WTC11 (cell line): ENCODE results near the gene SLC26A8. TPM values are rescaled to one million over a fixed set of nuclear protein-coding genes. Genes with fewer than 3 reads are reported as not detected.

Experiments used
- ATAC-seq: fragments of 200-7000 bp; cut with Tn5 transposase; 2 replicates; pipeline ENCODE4 v1.10.0; 2021; ENCODE audit warnings: mild to moderate bottlenecking, moderate library complexity
- CTCF ChIA-PET: fragments of 300-600 bp; sonication (Branson Sonifier 250); formaldehyde crosslinking; loops from one replicate; lab custom pipeline; 2021; ENCODE audit warnings: antibody characterized with exemption; lab: Charles Lee
- POLR2A ChIA-PET: fragments of 350-600 bp; sonication (Branson Sonifier 250); formaldehyde crosslinking; loops from one replicate; lab custom pipeline; 2021; ENCODE audit warnings: antibody characterized with exemption; lab: Charles Lee
- DNase-seq: peaks from one replicate; pipeline ENCODE4 v3.0.0; 2021; ENCODE audit warnings: low spot score
- H3K27ac Mint-ChIP-seq: 2 replicates; pipeline ENCODE4 v1.8.0; 2021; ENCODE audit warnings: mixed read lengths
- H3K27me3 Mint-ChIP-seq: 2 replicates; pipeline ENCODE4 v1.8.0; 2021; ENCODE audit warnings: low read depth, mild to moderate bottlenecking, moderate library complexity, mixed read lengths
- H3K36me3 Mint-ChIP-seq: 2 replicates; pipeline ENCODE4 v1.8.0; 2021; ENCODE audit warnings: mixed read lengths
- H3K4me1 Mint-ChIP-seq: 2 replicates; pipeline ENCODE4 v1.8.0; 2022; ENCODE audit warnings: mixed read lengths
- H3K4me3 Mint-ChIP-seq: 2 replicates; pipeline ENCODE4 v1.8.0; 2021; ENCODE audit warnings: mild to moderate bottlenecking, moderate library complexity, mixed read lengths
- H3K9me3 Mint-ChIP-seq: 2 replicates; pipeline ENCODE4 v1.8.0; 2021; ENCODE audit warnings: mixed read lengths
- ELF4 ChIP-seq: sonication (generic); formaldehyde crosslinking; IDR thresholded peaks from 2 replicates; pipeline ENCODE4 v1.8.1; 2022; ENCODE audit warnings: low read depth, mild to moderate bottlenecking, moderate library complexity, missing genetic modification reagents
- ESRRA ChIP-seq: sonication (generic); formaldehyde crosslinking; IDR thresholded peaks from 2 replicates; pipeline ENCODE4 v1.8.1; 2022; ENCODE audit warnings: mild to moderate bottlenecking, missing genetic modification reagents, borderline replicate concordance
- FOXJ3 ChIP-seq: sonication (generic); formaldehyde crosslinking; IDR thresholded peaks from 2 replicates; pipeline ENCODE4 v1.9.0; 2021; ENCODE audit warnings: missing genetic modification reagents, mild to moderate bottlenecking, borderline replicate concordance
- FOXK1 ChIP-seq: sonication (generic); formaldehyde crosslinking; IDR thresholded peaks from 2 replicates; pipeline ENCODE4 v1.8.0; 2022; ENCODE audit warnings: mild to moderate bottlenecking, moderate library complexity, missing genetic modification reagents
- FOXP1 ChIP-seq: sonication (generic); formaldehyde crosslinking; IDR thresholded peaks from 2 replicates; pipeline ENCODE4 v1.8.0; 2022; ENCODE audit warnings: missing genetic modification reagents, mild to moderate bottlenecking, moderate library complexity, borderline replicate concordance
- GABPB1 ChIP-seq: sonication (generic); formaldehyde crosslinking; IDR thresholded peaks from 2 replicates; pipeline ENCODE4 v1.8.1; 2023; ENCODE audit warnings: mild to moderate bottlenecking, missing genetic modification reagents
- HMGA2 ChIP-seq: fragments of 250-450 bp; sonication (Bioruptor Pico); IDR thresholded peaks from 2 replicates; pipeline ENCODE4 v1.4.0; 2021; ENCODE audit warnings: mild to moderate bottlenecking, moderate library complexity
- MXD4 ChIP-seq: fragments of 250-450 bp; sonication (Bioruptor Pico); IDR thresholded peaks from 2 replicates; pipeline ENCODE4 v1.8.0; 2021; ENCODE audit warnings: mild to moderate bottlenecking, moderate library complexity, borderline replicate concordance
- NFATC4 ChIP-seq: fragments of 250-450 bp; sonication (Bioruptor Pico); IDR thresholded peaks from 2 replicates; pipeline ENCODE4 v1.9.0; 2021; ENCODE audit warnings: mild to moderate bottlenecking
- NFYB ChIP-seq: sonication (generic); formaldehyde crosslinking; conservative IDR thresholded peaks from 2 replicates; pipeline ENCODE4 v1.8.0; 2022; ENCODE audit warnings: low read depth, missing genetic modification reagents
- SMAD4 ChIP-seq: sonication (generic); formaldehyde crosslinking; IDR thresholded peaks from 2 replicates; pipeline ENCODE4 v1.8.0; 2022; ENCODE audit warnings: mild to moderate bottlenecking, missing genetic modification reagents
- TCF7 ChIP-seq: sonication (generic); formaldehyde crosslinking; IDR thresholded peaks from 2 replicates; pipeline ENCODE4 v1.8.0; 2022; ENCODE audit warnings: mild to moderate bottlenecking, low read depth, missing genetic modification reagents, moderate library complexity
- ZNF121 ChIP-seq: sonication (generic); formaldehyde crosslinking; IDR thresholded peaks from 2 replicates; pipeline ENCODE4 v1.8.0; 2023; ENCODE audit warnings: missing genetic modification reagents
- ZNF263 ChIP-seq: sonication (generic); formaldehyde crosslinking; IDR thresholded peaks from 2 replicates; pipeline ENCODE4 v1.8.1; 2022; ENCODE audit warnings: low read depth, mild to moderate bottlenecking, moderate library complexity, missing genetic modification reagents
- ZNF396 ChIP-seq: fragments of 250-450 bp; sonication (Bioruptor Pico); IDR thresholded peaks from 2 replicates; pipeline ENCODE4 v1.8.0; 2021; ENCODE audit warnings: mild to moderate bottlenecking, moderate library complexity, borderline replicate concordance
- ZNF423 ChIP-seq: fragments of 250-450 bp; sonication (Bioruptor Pico); IDR thresholded peaks from 2 replicates; pipeline ENCODE4 v2.1.2; 2022; ENCODE audit warnings: mild to moderate bottlenecking, moderate library complexity
- total RNA-seq: library from RNA; stranded (reverse); gene quantifications from 3 replicates; pipeline ENCODE4 v1.2.3, GENCODE V29; 2021
- TF ChIP-seq, protein P1 (sequence below): sonication (generic); formaldehyde crosslinking; IDR thresholded peaks from 2 replicates; pipeline ENCODE4 v1.8.0; 2022; ENCODE audit warnings: mild to moderate bottlenecking, missing genetic modification reagents
- TF ChIP-seq, protein P2 (sequence below): sonication (generic); formaldehyde crosslinking; IDR thresholded peaks from 2 replicates; pipeline ENCODE4 v1.8.1; 2022; ENCODE audit warnings: mild to moderate bottlenecking, missing genetic modification reagents, moderate library complexity, borderline replicate concordance
- TF ChIP-seq, protein P3 (sequence below): sonication (generic); formaldehyde crosslinking; IDR thresholded peaks from 2 replicates; pipeline ENCODE4 v1.8.0; 2023; ENCODE audit warnings: missing genetic modification reagents, mild to moderate bottlenecking, borderline replicate concordance
- TF ChIP-seq, protein P4 (sequence below): sonication (generic); formaldehyde crosslinking; IDR thresholded peaks from 2 replicates; pipeline ENCODE4 v1.8.1; 2023; ENCODE audit warnings: mild to moderate bottlenecking, missing genetic modification reagents, moderate library complexity

SLC26A8 gene
- total RNA-seq, 1 experiment from 2014 or later = 0.50 TPM

DNA sequence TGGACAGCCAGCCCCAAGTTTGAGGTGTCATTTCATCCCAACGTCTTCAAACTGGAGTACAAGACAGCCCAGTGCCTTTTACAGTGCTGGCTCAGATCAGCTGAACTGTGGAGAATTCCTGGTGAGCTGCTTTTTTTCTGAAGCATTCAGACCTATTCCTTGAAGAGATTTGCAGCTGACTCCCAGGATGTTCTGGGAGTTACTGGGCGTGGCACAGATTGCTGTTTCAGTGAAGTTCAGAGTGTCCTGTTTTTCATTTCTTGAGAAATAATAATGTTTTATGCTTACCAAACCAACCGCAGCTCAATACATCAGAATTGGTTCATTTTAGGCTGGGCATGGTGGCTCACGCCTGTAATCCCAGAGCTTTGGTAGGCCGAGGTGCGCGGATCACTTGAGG, 70.1 kb downstream of the SLC26A8 start:
- no peak overlapping the region for H3K4me3 Mint-ChIP-seq
- H3K4me1 Mint-ChIP-seq = peaks cover 9% of the 10 kb centered on the region
- H3K9me3 Mint-ChIP-seq = no peaks in the 10 kb centered on the region
- no peaks in the 10 kb centered on the region for H3K27me3 Mint-ChIP-seq
- CTCF ChIA-PET = interaction anchor here (1.1 to 1.8 kb wide), 3 partner anchors 15 to 431 kb away, joined by 3 to 6 read pairs (median 3); no protein-coding TSS in a partner anchor
- POLR2A ChIA-PET = no interaction called here
- no peak for DNase-seq
- no peak overlapping the region for H3K27ac Mint-ChIP-seq
- H3K36me3 Mint-ChIP-seq = no peaks in the 10 kb centered on the region
- no peak for TF ChIP-seq GABPB1 (CRISPR knock-in tag)
- TF ChIP-seq ZNF263 (CRISPR knock-in tag) = no peak
- no peak for TF ChIP-seq FOXK1 (CRISPR knock-in tag)
- TF ChIP-seq FOXP1 (CRISPR knock-in tag) = no peak
- no peak for TF ChIP-seq NFYB (CRISPR knock-in tag)
- no peak for TF ChIP-seq SMAD4
- TF ChIP-seq ESRRA (CRISPR knock-in tag) = no peak
- TF ChIP-seq, protein P1, sequence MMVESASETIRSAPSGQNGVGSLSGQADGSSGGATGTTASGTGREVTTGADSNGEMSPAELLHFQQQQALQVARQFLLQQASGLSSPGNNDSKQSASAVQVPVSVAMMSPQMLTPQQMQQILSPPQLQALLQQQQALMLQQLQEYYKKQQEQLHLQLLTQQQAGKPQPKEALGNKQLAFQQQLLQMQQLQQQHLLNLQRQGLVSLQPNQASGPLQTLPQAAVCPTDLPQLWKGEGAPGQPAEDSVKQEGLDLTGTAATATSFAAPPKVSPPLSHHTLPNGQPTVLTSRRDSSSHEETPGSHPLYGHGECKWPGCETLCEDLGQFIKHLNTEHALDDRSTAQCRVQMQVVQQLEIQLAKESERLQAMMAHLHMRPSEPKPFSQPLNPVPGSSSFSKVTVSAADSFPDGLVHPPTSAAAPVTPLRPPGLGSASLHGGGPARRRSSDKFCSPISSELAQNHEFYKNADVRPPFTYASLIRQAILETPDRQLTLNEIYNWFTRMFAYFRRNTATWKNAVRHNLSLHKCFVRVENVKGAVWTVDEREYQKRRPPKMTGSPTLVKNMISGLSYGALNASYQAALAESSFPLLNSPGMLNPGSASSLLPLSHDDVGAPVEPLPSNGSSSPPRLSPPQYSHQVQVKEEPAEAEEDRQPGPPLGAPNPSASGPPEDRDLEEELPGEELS (CRISPR knock-in tag) = no peak
- no peak for TF ChIP-seq ELF4 (CRISPR knock-in tag)
- no peak for TF ChIP-seq ZNF396 (CRISPR knock-in tag)
- TF ChIP-seq, protein P2, sequence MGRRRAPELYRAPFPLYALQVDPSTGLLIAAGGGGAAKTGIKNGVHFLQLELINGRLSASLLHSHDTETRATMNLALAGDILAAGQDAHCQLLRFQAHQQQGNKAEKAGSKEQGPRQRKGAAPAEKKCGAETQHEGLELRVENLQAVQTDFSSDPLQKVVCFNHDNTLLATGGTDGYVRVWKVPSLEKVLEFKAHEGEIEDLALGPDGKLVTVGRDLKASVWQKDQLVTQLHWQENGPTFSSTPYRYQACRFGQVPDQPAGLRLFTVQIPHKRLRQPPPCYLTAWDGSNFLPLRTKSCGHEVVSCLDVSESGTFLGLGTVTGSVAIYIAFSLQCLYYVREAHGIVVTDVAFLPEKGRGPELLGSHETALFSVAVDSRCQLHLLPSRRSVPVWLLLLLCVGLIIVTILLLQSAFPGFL (CRISPR knock-in tag) = no peak
- TF ChIP-seq, protein P3, sequence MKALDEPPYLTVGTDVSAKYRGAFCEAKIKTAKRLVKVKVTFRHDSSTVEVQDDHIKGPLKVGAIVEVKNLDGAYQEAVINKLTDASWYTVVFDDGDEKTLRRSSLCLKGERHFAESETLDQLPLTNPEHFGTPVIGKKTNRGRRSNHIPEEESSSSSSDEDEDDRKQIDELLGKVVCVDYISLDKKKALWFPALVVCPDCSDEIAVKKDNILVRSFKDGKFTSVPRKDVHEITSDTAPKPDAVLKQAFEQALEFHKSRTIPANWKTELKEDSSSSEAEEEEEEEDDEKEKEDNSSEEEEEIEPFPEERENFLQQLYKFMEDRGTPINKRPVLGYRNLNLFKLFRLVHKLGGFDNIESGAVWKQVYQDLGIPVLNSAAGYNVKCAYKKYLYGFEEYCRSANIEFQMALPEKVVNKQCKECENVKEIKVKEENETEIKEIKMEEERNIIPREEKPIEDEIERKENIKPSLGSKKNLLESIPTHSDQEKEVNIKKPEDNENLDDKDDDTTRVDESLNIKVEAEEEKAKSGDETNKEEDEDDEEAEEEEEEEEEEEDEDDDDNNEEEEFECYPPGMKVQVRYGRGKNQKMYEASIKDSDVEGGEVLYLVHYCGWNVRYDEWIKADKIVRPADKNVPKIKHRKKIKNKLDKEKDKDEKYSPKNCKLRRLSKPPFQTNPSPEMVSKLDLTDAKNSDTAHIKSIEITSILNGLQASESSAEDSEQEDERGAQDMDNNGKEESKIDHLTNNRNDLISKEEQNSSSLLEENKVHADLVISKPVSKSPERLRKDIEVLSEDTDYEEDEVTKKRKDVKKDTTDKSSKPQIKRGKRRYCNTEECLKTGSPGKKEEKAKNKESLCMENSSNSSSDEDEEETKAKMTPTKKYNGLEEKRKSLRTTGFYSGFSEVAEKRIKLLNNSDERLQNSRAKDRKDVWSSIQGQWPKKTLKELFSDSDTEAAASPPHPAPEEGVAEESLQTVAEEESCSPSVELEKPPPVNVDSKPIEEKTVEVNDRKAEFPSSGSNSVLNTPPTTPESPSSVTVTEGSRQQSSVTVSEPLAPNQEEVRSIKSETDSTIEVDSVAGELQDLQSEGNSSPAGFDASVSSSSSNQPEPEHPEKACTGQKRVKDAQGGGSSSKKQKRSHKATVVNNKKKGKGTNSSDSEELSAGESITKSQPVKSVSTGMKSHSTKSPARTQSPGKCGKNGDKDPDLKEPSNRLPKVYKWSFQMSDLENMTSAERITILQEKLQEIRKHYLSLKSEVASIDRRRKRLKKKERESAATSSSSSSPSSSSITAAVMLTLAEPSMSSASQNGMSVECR (CRISPR knock-in tag) = no peak
- TF ChIP-seq MXD4 (CRISPR knock-in tag) = no peak
- no peak for TF ChIP-seq ZNF121
- no peak for TF ChIP-seq NFATC4
- no peak for TF ChIP-seq TCF7 (CRISPR knock-in tag)
- TF ChIP-seq ZNF423 = no peak
- TF ChIP-seq FOXJ3 (CRISPR knock-in tag) = no peak
- TF ChIP-seq, protein P4, sequence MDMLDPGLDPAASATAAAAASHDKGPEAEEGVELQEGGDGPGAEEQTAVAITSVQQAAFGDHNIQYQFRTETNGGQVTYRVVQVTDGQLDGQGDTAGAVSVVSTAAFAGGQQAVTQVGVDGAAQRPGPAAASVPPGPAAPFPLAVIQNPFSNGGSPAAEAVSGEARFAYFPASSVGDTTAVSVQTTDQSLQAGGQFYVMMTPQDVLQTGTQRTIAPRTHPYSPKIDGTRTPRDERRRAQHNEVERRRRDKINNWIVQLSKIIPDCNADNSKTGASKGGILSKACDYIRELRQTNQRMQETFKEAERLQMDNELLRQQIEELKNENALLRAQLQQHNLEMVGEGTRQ (CRISPR knock-in tag) = no peak
- no peak for TF ChIP-seq HMGA2 (CRISPR knock-in tag)
- TF ChIP-seq, all 79 proteins: peak for 0
- no peak for ATAC-seq
